OCI-LY1 (cell line): ENCODE results near the gene CCT4.

ENCODE experiments used
- CTCF ChIP-seq: fragments of 200-600 bp; sonication (generic), shearing (Covaris generic); IDR thresholded peaks from 2 replicates; pipeline ENCODE4 v1.5.1; 2017; ENCODE audit warnings: mild to moderate bottlenecking, antibody characterized with exemption, low read length, moderate library complexity, mixed read lengths
- EZH2 ChIP-seq: fragments of 200-600 bp; sonication (generic), shearing (Covaris generic); IDR thresholded peaks from 2 replicates; pipeline ENCODE4 v1.8.0; 2017; ENCODE audit warnings: borderline replicate concordance, mixed run types, mild to moderate bottlenecking, antibody characterized with exemption, low read length, moderate library complexity, mixed read lengths

DNA sequence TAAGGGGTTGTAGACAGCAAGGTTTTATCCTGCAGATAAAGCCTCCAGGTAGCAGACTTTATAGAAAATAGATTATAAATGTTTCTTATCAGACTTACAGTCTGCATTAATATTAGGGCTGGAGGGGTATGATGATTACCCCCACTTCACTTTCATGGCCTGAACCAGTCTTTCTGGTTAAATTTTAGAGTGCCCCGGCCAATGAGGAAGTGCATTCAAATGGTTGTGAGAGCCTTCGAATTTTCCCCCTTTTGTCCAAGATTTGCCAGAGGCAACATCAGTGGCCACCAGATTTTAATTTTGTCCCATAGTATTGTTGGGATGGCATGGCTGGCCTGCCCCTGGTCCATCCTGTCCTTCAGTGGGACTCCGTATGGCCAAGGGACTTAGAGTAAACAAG lies 48.6 kb upstream of the CCT4 start:
- no peak for TF ChIP-seq CTCF
- no peak for TF ChIP-seq EZH2
